NCI-H1105 treated with DMSO at 0.1 percent for 48 hours (cell line): ENCODE results near the gene LDAF1.
"Not testable (repeated sequence)": the region's sequence is repeated elsewhere in the genome, so short reads cannot be mapped to it uniquely, and the experiment has no call there.

Source experiments
- DNase-seq: peaks from one replicate; lab custom pipeline; 2025; lab: John Stamatoyannopoulos, UW

The LDAF1 gene

GRCh38 chr16:21158208-21159110 is at the start of gene LDAF1:
TSS of gene LDAF1 (plus strand) at chr16:21158674. CDS start at chr16:21161183, 2,509 bp downstream.
- DNase-seq: peak; percentile 29

GRCh38 chr16:21115551-21115950 is 42.9 kb upstream of the LDAF1 start:
- not testable (repeated sequence) for DNase-seq

- no peak for DNase-seq
Observed at GRCh38 chr16:21116148-21116693, 42.3 kb upstream of the LDAF1 start.

- no peak for DNase-seq
Observed at GRCh38 chr16:21117567-21117966, 40.9 kb upstream of the LDAF1 start.

- DNase-seq: no peak
Observed at GRCh38 chr16:21120976-21121520, 37.4 kb upstream of the LDAF1 start.

- DNase-seq: no peak
Observed at GRCh38 chr16:21125191-21125590, 33.3 kb upstream of the LDAF1 start.

- no peak for DNase-seq
Observed at GRCh38 chr16:21126518-21126917, 32.0 kb upstream of the LDAF1 start.

GRCh38 chr16:21128991-21129390 is 29.5 kb upstream of the LDAF1 start:
- no peak for DNase-seq

GRCh38 chr16:21130811-21131210 is 27.7 kb upstream of the LDAF1 start:
- no peak for DNase-seq

- no peak for DNase-seq
Observed at GRCh38 chr16:21134053-21134452, 24.4 kb upstream of the LDAF1 start.

GRCh38 chr16:21145738-21146137 is 12.7 kb upstream of the LDAF1 start:
- DNase-seq: peak; percentile 55

- peak; percentile 86 for DNase-seq
Observed at GRCh38 chr16:21150375-21151001, 8.0 kb upstream of the LDAF1 start, which contains the start of gene DNAH3. TSS of gene DNAH3 (minus strand) at chr16:21150846. CDS start at chr16:21150319, 527 bp downstream.

GRCh38 chr16:21152160-21153030 is 6.1 kb upstream of the LDAF1 start:
- DNase-seq: not testable (repeated sequence)

GRCh38 chr16:21153124-21153729 is 5.2 kb upstream of the LDAF1 start:
- DNase-seq: not testable (repeated sequence)

GRCh38 chr16:21156011-21156410 is 2.5 kb upstream of the LDAF1 start:
- not testable (repeated sequence) for DNase-seq

GRCh38 chr16:21156767-21157467 is 1.6 kb upstream of the LDAF1 start:
- DNase-seq: peak; percentile 64

GRCh38 chr16:21157632-21158031 is 842 bp upstream of the LDAF1 start:
- no peak for DNase-seq

- DNase-seq: no peak
Observed at GRCh38 chr16:21159281-21159951, 942 bp downstream of the LDAF1 start.

GRCh38 chr16:21160276-21160675 is 1.8 kb downstream of the LDAF1 start:
- no peak for DNase-seq

GRCh38 chr16:21161211-21161610 is 2.7 kb downstream of the LDAF1 start:
- DNase-seq: no peak
